ENCODE measurements around the gene BTBD6. TPM values are rescaled to one million over a fixed set of nuclear protein-coding genes. Genes with fewer than 3 reads are reported as not detected.

BTBD6 gene
- total RNA-seq, 1 experiment from 2014 or later: 7.8 TPM

GRCh38 chr14:105219043-105219612 lies 29.2 kb upstream of the BTBD6 start:
- Mint-ChIP-seq H3K9me3 (peaks cover 9% of the 10 kb centered on the region), H3K27ac (peak overlapping the region; percentile 41), H3K4me3 (no peak overlapping the region), H3K36me3 (peaks cover 14% of the 10 kb centered on the region), H3K27me3 (ENCODE audit: low read depth) (no peaks in the 10 kb centered on the region), H3K4me1 (no peaks in the 10 kb centered on the region)
- TF ChIP-seq GTF2I (CRISPR knock-in tag; conservative IDR thresholded peaks at IDR 0.05): no peak
- TF ChIP-seq ELF4 (CRISPR knock-in tag; IDR thresholded peaks at IDR 0.05; ENCODE audit: low read depth): no peak
- TF ChIP-seq ETV6 (CRISPR knock-in tag; IDR thresholded peaks at IDR 0.05): no peak
- TF ChIP-seq TCF7 (CRISPR knock-in tag; IDR thresholded peaks at IDR 0.05; ENCODE audit: low read depth): no peak
- TF ChIP-seq ZNF671 (CRISPR knock-in tag; IDR thresholded peaks at IDR 0.05): no peak
- TF ChIP-seq NR3C1 (CRISPR knock-in tag; conservative IDR thresholded peaks at IDR 0.05; ENCODE audit: low read depth): no peak
- no peak for TF ChIP-seq OVOL2 (CRISPR knock-in tag; IDR thresholded peaks at IDR 0.05; ENCODE audit: borderline replicate concordance)
- no peak for TF ChIP-seq IRF2 (CRISPR knock-in tag; IDR thresholded peaks at IDR 0.05; ENCODE audit: borderline replicate concordance, low read depth)
- TF ChIP-seq ESRRA (CRISPR knock-in tag; IDR thresholded peaks at IDR 0.05; ENCODE audit: borderline replicate concordance): no peak
- no peak for ATAC-seq
- ChIA-PET POLR2A (no interaction called here), CTCF (no interaction called here)
- DNase-seq (ENCODE audit: low spot score): no peak

- TF ChIP-seq, protein P1, sequence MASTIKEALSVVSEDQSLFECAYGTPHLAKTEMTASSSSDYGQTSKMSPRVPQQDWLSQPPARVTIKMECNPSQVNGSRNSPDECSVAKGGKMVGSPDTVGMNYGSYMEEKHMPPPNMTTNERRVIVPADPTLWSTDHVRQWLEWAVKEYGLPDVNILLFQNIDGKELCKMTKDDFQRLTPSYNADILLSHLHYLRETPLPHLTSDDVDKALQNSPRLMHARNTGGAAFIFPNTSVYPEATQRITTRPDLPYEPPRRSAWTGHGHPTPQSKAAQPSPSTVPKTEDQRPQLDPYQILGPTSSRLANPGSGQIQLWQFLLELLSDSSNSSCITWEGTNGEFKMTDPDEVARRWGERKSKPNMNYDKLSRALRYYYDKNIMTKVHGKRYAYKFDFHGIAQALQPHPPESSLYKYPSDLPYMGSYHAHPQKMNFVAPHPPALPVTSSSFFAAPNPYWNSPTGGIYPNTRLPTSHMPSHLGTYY (CRISPR knock-in tag; IDR thresholded peaks at IDR 0.05): no peak
Measured at GRCh38 chr14:105219753-105220152, 28.6 kb upstream of the BTBD6 start.

DNA sequence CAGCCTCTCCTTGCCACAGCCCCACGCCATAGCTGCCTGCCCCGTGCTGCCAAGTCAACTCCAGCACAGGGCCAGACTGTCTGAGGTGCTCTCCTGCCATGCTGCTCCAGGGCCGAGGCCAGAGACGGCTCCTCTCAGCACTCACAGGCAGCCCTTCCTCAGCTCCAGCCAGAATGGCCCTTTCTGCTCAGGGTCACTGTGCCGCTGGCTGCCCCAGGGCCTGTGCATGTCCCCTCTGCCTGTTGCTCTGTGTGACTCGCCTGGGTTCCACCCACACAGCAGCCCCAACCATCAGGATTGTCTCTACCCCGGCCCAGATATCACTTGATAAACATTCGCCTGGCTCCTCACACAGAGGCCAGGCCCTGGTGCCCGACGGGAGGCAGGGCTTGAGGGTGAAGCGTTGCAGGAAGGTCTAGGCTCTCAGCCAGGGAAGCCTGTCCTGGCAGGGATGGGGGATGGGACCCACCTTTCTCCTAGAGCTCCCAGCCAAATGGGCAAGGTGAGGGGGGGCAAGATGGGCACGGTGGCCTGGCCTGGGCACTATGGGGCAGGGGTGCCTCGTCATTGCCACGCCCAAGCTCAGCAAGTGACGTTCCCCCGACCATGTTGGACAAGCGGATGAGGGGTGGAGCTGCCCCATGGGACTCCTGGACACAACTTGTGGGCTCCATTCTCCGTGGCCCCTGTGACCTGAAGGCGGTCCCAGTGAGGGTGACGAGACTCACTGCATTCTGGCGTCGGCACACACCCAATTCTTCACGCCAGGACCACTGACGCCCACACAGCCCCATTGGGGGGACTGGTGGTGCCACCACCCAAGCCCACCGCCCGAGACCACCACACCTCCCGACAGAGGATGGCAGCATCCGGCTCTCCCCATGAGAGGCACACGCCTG lies 27.4 kb upstream of the BTBD6 start:
- POLR2A ChIA-PET: no interaction called here
- peaks cover under 1% of the 10 kb centered on the region; the same call in 1 of the 2 replicates for H3K9me3 Mint-ChIP-seq
- ATAC-seq (no peak), DNase-seq (ENCODE audit: low spot score) (no peak)
- CTCF ChIA-PET: no interaction called here
- no peaks in the 10 kb centered on the region for H3K4me1 Mint-ChIP-seq
- no peak overlapping the region for H3K27ac Mint-ChIP-seq
- peaks cover 21% of the 10 kb centered on the region for H3K36me3 Mint-ChIP-seq
- no peak overlapping the region for H3K4me3 Mint-ChIP-seq
- H3K27me3 Mint-ChIP-seq (ENCODE audit: low read depth): no peaks in the 10 kb centered on the region
- TF ChIP-seq, protein P2, sequence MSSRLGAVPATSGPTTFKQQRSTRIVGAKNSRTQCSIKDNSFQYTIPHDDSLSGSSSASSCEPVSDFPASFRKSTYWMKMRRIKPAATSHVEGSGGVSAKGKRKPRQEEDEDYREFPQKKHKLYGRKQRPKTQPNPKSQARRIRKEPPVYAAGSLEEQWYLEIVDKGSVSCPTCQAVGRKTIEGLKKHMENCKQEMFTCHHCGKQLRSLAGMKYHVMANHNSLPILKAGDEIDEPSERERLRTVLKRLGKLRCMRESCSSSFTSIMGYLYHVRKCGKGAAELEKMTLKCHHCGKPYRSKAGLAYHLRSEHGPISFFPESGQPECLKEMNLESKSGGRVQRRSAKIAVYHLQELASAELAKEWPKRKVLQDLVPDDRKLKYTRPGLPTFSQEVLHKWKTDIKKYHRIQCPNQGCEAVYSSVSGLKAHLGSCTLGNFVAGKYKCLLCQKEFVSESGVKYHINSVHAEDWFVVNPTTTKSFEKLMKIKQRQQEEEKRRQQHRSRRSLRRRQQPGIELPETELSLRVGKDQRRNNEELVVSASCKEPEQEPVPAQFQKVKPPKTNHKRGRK (CRISPR knock-in tag; IDR thresholded peaks at IDR 0.05; ENCODE audit: borderline replicate concordance): no peak
- no peak for TF ChIP-seq PRRX2 (CRISPR knock-in tag; IDR thresholded peaks at IDR 0.05)
- no peak for TF ChIP-seq ZNF232 (CRISPR knock-in tag; IDR thresholded peaks at IDR 0.05)
- TF ChIP-seq SOX15 (CRISPR knock-in tag; IDR thresholded peaks at IDR 0.05): no peak
- no peak for TF ChIP-seq ZNF281 (CRISPR knock-in tag; IDR thresholded peaks at IDR 0.05)
- TF ChIP-seq IRF2 (CRISPR knock-in tag; IDR thresholded peaks at IDR 0.05; ENCODE audit: borderline replicate concordance, low read depth): no peak

More at GRCh38 chr14:105219753-105220152, 28.6 kb upstream of the BTBD6 start:
- Mint-ChIP-seq H3K27ac (no peak overlapping the region), H3K27me3 (ENCODE audit: low read depth) (no peaks in the 10 kb centered on the region), H3K4me1 (no peaks in the 10 kb centered on the region), H3K9me3 (peaks cover 9% of the 10 kb centered on the region), H3K4me3 (no peak overlapping the region), H3K36me3 (peaks cover 14% of the 10 kb centered on the region)
- CTCF ChIA-PET: no interaction called here
- DNase-seq (ENCODE audit: low spot score) (no peak), ATAC-seq (no peak)
- POLR2A ChIA-PET: no interaction called here
